Measurements from ENCODE around the gene HDAC10.
A peak's percentile ranks its signal among the peaks of the same experiment; 100 is the strongest.
"Not testable (repeated sequence)": the region's sequence is repeated elsewhere in the genome, so short reads cannot be mapped to it uniquely, and the experiment has no call there.

The HDAC10 gene

GRCh38 chr22:50217543-50218152 lies 33.4 kb downstream of the HDAC10 start:
- DNase-seq (ENCODE audit: low read depth in 2 of 2) = no peak

DNA sequence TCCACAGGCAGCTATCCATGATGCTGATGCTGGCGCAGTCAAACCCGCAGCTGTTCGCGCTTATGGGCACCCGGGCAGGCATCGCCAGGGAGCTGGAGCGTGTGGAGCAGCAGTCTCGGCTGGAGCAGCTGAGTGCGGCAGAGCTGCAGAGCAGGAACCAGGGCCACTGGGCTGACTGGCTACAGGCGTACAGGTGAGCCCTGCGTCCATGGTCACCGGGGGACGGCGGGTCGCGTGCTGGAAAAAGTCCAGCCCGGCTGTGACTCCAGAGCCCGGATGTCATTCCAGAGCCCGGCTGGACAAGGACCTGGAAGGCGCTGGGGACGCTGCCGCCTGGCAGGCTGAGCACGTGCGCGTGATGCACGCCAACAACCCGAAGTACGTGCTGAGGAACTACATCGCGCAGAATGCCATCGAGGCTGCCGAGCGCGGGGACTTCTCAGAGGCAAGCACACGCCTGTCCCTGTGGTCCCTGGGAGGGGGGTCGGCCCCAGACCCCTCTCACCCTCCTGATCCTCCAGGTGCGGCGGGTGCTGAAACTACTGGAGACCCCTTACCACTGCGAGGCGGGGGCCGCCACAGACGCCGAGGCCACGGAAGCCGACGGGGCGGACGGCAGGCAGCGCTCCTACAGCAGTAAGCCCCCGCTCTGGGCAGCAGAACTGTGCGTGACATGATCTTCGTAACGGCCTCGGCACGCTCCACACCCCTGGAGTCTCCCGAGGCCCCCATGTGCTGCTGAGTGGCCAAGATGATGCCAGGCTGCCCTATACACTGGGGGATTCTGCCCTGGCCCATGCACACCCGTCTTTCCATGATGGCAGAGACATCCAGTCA lies 34.2 kb downstream of the HDAC10 start:
- no peak for DNase-seq (ENCODE audit: low read depth in 2 of 2)

DNA sequence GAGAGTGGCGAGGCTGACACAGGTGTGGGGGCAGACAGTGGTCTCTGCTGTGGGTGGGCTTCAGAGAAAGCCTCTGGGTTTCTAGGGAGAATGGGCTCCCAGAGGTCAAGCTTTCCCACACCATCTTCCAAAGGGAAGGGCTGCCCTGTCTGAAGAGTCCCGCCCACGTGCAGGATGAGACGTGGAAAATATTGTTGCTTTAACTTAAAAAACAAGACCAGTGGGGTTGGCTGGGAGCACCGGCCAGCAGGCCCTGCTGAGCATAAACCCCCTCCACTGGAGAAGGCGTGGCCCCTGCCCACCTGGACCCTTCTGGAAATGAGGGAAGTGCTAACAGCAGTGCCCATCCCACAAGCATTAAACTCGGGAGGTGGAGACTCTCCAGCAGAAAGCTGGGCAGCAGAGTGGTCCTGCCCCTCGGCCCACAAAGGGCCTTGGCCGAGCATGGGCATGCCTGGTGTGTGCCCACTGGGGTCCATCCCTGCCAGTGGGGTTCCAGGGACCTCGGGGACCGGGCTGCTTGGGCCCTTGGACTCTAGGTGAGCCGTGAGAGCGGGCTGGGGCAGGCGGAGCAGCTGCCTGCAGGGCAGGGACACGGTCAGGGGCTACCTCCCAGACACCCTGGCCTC lies 34.9 kb downstream of the HDAC10 start:
- no peak for DNase-seq (ENCODE audit: low read depth in 2 of 2)

GRCh38 chr22:50215297-50216054 lies 35.6 kb downstream of the HDAC10 start:
- no peak for DNase-seq (ENCODE audit: low read depth in 2 of 2)

DNA sequence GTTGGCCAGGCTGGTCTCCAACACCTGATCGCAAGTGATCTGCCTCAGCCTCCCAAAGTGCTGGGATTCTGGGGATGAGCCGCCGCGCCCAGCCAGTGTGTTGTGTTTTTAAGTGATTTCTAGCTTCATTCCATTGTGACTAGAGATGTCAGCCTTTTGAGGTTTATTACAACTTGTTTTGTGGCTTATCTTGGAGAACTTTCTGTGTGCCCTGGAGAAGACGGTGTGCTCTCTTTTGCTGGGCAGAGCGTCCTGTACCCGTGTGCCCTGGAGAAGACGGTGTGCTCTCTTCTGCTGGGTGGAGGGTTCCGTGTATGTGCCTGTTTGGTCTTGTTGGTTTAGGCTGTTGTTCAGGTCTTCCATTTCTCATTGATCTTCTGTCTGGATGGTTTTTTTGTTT lies 37.8 kb downstream of the HDAC10 start:
- DNase-seq (ENCODE audit: low read depth in 2 of 2) = no peak

DNA sequence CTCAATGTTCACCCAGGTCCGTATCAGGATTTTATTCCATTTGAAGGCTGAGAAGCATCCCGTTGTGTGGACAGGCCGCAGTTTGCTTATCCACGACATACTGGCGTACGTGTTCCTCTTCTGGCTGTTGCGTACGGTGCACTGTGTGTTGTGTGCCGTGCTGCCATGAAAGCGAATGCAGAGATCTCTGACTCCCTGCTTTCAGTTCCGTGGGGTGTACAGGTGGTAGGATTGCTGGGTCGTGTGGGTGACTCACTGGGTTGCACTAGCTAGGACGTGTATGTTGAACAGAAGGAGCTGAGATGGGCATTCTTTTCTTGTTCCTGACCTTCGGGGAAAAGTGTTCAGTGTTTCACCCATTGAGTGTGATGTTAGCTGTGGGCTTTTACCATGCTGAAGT lies 39.9 kb downstream of the HDAC10 start:
- DNase-seq (ENCODE audit: low read depth in 2 of 2) = no peak

DNA sequence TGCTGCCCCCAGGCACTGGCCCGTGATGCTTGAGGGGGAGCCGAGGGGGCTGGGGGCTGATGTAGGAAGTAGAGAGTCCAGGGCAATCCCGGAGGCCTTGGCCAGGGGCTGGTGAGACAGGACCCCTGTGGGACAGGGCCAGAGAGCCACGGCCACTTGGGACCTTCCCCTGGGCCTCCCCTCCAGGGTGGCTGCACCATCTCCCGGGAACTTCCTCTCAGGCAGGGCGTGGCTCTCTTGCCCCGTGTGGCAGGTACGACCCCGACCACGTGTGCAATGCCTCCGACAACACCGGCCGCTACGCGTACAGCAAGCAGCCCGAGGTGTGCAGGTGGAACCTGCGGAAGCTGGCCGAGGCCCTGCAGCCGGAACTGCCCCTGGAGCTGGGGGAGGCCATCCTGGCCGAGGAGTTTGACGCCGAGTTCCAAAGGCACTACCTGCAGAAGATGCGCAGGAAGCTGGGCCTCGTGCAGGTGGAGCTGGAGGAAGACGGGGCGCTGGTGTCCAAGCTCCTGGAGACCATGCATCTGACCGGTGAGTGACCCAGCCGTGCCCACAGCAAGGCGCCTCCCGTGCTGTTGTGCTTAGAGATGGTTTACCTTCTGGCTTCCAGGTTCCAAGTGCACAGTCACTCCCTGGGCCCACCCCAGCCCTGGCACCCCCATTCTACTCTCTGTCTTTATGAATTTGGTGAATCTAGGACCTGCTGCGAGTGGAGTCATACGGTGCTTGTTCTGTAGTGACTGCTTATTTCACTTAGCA lies 40.5 kb downstream of the HDAC10 start:
- DNase-seq (ENCODE audit: low read depth in 2 of 2) = no peak

GRCh38 chr22:50209893-50210292 lies 41.2 kb downstream of the HDAC10 start:
- DNase-seq (ENCODE audit: low read depth in 2 of 2) = peak in 1 of 2 experiments; percentile 58

DNA sequence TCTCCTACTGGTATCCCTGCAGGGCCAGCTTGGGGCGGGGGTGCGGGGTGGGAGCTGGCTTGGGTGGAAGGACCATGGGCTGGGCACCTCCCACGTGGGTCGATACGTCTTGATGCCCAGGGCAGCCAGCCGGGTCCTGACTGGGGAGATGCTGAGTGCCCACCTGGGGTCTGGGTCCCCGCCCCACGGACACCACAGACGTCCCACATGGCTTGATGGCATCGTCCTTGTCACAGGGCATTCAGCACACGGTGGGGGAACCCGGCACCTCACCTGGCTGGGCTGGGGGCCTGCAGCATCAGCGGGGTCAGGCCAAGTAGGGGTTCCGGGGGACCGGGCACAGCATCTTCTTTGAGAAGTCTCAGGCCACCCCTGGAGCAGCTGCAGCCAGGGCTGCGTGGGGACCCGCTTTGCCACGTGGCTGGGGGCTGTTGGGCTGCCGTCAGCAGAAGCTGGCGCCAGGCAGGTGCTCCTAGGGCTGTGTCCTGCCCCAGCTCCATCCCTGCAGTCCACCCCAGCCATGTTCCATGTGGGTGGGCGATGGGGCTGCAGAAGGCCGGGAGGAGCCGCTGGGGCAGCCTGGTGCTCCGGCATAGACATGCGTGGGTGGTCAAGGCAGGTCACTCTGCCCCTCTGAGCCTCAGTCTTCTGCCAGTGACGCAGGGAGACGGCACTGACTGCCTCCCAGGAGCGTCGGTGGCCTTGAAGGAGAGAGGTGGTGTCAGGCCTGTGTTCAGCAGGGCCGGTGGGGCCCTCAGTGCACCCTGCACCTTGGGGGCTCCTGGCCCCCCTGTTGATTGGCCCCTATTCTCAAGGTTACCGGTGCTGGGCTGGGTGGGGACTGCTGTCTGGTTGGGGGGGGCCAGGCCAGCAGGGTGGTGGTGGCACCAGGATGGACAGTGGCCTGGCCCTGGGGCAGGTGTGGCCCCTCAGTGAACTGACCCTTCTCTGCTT lies 41.8 kb downstream of the HDAC10 start:
- DNase-seq (ENCODE audit: low read depth in 2 of 2) = no peak

- no peak for DNase-seq (ENCODE audit: low read depth in 2 of 2)
These were observed 42.6 kb downstream of the HDAC10 start for GRCh38 chr22:50208430-50208938.

DNA sequence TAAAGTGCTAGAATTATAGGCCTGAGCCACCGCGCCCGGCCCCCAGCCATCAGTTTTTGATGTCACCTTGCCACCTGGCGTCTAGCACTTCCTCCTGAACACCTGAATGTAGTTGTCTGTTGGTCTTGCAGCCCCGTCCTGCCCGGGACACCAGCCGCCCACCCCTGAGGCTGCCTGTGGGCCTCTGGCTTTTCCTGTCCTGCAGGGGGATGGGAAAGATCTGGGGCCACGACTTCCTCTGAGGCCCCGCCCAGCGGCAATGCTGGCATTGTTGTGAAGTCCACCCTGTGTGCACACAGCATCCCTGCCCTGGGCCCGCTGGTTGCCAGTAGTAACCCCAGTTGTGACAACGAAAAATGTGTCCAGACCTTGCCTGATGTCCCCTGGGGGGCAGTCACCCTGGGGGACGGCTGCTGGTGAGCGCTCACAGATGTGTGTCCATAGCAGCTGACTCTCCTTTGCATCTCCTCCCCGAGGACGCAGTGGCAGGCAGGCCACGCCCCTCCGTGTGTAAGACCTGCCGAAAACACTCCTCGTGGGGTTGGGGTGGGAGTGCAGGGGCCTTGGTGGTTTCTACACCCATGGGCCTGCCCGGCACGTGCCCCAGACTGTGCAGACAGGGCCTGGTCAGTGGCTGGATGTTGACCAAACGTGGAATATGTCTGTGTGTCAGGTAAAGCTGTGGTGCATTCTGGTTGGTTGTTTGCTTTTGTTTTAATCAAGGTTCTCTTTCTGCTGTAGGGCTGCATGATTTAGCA lies 43.5 kb downstream of the HDAC10 start:
- no peak for DNase-seq (ENCODE audit: low read depth in 2 of 2)

- DNase-seq (ENCODE audit: low read depth in 2 of 2) = no peak
These were observed 44.5 kb downstream of the HDAC10 start for GRCh38 chr22:50206599-50206998.

DNA sequence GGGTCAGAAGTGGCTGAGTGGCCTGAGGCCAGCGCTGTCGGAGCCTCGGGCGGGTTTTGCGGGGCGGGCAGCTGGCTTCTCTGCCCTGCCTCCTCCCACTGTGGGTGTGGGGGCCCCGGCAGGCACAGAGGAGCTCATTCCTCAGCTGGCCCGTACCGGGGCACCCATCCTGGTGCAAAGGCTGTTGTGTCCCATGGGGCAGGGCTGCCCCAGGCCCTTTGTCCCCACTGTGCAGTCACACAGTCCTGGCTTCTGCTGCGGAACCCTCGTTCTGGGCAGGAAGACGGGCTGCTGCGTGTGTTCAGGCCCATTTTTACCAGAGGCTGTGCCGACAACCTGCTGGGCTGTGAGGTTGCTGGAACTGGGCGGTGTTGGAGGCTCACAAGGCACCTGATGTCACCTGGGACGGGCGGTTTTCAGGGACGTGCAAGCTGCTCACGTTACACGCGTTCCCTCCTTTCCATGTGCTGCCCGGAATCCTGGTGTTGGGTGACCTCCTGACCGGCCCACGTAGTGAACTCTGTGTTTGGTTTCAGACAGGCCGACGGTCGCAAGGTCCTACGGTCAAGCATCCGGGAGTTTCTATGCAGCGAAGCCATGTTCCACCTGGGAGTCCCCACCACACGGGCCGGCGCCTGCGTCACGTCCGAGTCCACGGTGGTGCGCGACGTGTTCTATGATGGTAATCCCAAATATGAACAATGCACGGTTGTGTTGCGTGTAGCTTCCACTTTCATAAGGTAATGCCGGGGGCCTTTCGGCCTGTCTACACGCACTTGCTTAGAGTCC lies 45.1 kb downstream of the HDAC10 start:
- no peak for DNase-seq (ENCODE audit: low read depth in 2 of 2)

DNA sequence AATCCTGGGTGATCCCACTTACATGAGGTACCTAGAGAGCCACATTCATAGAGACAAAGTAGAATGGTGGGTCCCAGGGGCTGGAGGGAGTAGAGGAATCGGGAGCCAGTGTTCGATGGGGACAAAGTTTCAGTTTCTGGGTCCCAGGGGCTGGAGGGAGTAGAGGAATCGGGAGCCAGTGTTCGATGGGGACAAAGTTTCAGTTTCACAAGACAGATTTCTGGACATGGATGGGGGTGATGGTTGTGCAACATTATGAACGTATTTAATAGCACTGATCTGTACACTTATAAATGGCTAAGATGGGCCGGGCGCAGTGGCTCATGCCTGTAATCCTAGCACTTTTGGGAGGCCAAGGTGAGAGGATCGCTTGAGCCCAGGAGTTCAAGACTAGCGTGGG lies 46.1 kb downstream of the HDAC10 start:
- not testable (repeated sequence) for DNase-seq (ENCODE audit: low read depth in 2 of 2)

GRCh38 chr22:50204571-50204970 lies 46.5 kb downstream of the HDAC10 start:
- DNase-seq (ENCODE audit: low read depth in 2 of 2) = no peak

- DNase-seq (ENCODE audit: low read depth in 2 of 2) = no peak
These were observed 47.8 kb downstream of the HDAC10 start for GRCh38 chr22:50203288-50203687.

GRCh38 chr22:50202130-50202666 lies 48.9 kb downstream of the HDAC10 start:
- DNase-seq (ENCODE audit: low read depth in 2 of 2) = no peak
